CD8-positive, alpha-beta memory T cell (primary cell): ENCODE data around the gene TRMU. TPM values are rescaled to one million over a fixed set of nuclear protein-coding genes. Genes with fewer than 3 reads are reported as not detected.
A peak's percentile ranks its signal among the peaks of the same experiment; 100 is the strongest.

ENCODE experiments used
- CTCF ChIA-PET: fragments of 350-600 bp; sonication (Branson Sonifier 250); formaldehyde crosslinking; loops from one replicate; lab custom pipeline; 2021; ENCODE audit warnings: antibody characterized with exemption; lab: Charles Lee
- POLR2A ChIA-PET: fragments of 350-600 bp; sonication (Branson Sonifier 250); formaldehyde crosslinking; loops from one replicate; lab custom pipeline; 2021; ENCODE audit warnings: antibody characterized with exemption; lab: Charles Lee
- DNase-seq, 5 donors: peaks; one replicate each; pipeline versions ENCODE4 v3.0.0 to v3.0.0-alpha.2; 2020 to 2022; ENCODE audit warnings: mixed read lengths in 1 of 5
- H3K27ac ChIP-seq: one replicate; pipeline ENCODE4 v1.7.0; 2013; ENCODE audit warnings: low read depth, mild to moderate bottlenecking, low read length, moderate library complexity
- H3K27me3 ChIP-seq: 2 replicates; pipeline ENCODE4 v1.7.0; 2013; ENCODE audit warnings: low read length, mild to moderate bottlenecking; ENCODE audit not compliant: insufficient read depth, poor library complexity, severe bottlenecking
- H3K36me3 ChIP-seq: 2 replicates; pipeline ENCODE4 v1.7.0; 2013; ENCODE audit warnings: mild to moderate bottlenecking, low read length, moderate library complexity; ENCODE audit not compliant: insufficient read depth
- H3K4me1 ChIP-seq: 2 replicates; pipeline ENCODE4 v1.7.0; 2013; ENCODE audit warnings: mild to moderate bottlenecking, low read length, moderate library complexity; ENCODE audit not compliant: insufficient read depth
- H3K4me3 ChIP-seq: 2 replicates; pipeline ENCODE4 v1.7.0; 2013; ENCODE audit warnings: mild to moderate bottlenecking, low read length
- H3K9me3 ChIP-seq: 2 replicates; pipeline ENCODE4 v1.7.0; 2013; ENCODE audit warnings: mild to moderate bottlenecking, low read length
- H3K27ac Mint-ChIP-seq, 8 donors: one replicate each; pipeline ENCODE4 v1.8.0; 2020 to 2021; ENCODE audit warnings: mixed read lengths in 8 of 8, mild to moderate bottlenecking in 6 of 8, inconsistent platforms in 3 of 8, moderate library complexity in 3 of 8
- H3K27me3 Mint-ChIP-seq, 2 donors: one replicate each; pipeline ENCODE4 v1.8.0; 2020 to 2021; ENCODE audit warnings: mixed read lengths in 2 of 2, mild to moderate bottlenecking in 1 of 2, moderate library complexity in 1 of 2
- H3K36me3 Mint-ChIP-seq, 3 donors: one replicate each; pipeline ENCODE4 v1.8.0; 2020 to 2021; ENCODE audit warnings: mixed read lengths in 3 of 3, inconsistent platforms in 1 of 3, mild to moderate bottlenecking in 1 of 3
- H3K4me1 Mint-ChIP-seq, 3 donors: one replicate each; pipeline ENCODE4 v1.8.0; 2020 to 2021; ENCODE audit warnings: mixed read lengths in 3 of 3, inconsistent platforms in 1 of 3, mild to moderate bottlenecking in 1 of 3
- H3K4me3 Mint-ChIP-seq, 7 donors: one replicate each; pipeline ENCODE4 v1.8.0; 2020 to 2021; ENCODE audit warnings: mixed read lengths in 7 of 7, mild to moderate bottlenecking in 6 of 7, moderate library complexity in 4 of 7, inconsistent platforms in 2 of 7
- H3K9me3 Mint-ChIP-seq, 5 donors: one replicate each; pipeline ENCODE4 v1.8.0; 2020 to 2022; ENCODE audit warnings: mixed read lengths in 5 of 5, mild to moderate bottlenecking in 3 of 5, moderate library complexity in 2 of 5, inconsistent platforms in 1 of 5
- polyA plus RNA-seq: library from polyadenylated mRNA; unstranded; fragments of 300-500 nt; fragmentation: Illumina TruSeq; gene quantifications from one replicate; pipeline ENCODE4 v1.2.3, GENCODE V29; 2021
- total RNA-seq, 2 experiments: library from RNA; stranded (reverse); gene quantifications; one replicate each; pipeline ENCODE4 v1.2.3, GENCODE V29; 2021

The TRMU gene
- total and polyA plus RNA-seq, 3 experiments from 2014 or later = 13.3 to 69.5 (median 68.9) TPM

GRCh38 chr22:46356496-46357480, 21.3 kb downstream of the TRMU start:
- no peaks in the 10 kb centered on the region for H3K27me3 ChIP-seq
- Mint-ChIP-seq H3K4me3 (no peak overlapping the region), H3K4me1 (peaks cover 0 to 1% (median 0%) of the 10 kb centered on the region in 3 donors), H3K9me3 (no peaks in the 10 kb centered on the region), H3K27ac (peak overlapping the region in 1 of 8 donors; percentile 58), H3K27me3 (no peaks in the 10 kb centered on the region), H3K36me3 (peaks cover 0 to 56% (median 7%) of the 10 kb centered on the region in 3 donors)
- no peak overlapping the region for H3K4me3 ChIP-seq
- CTCF ChIA-PET = interaction anchor here (1.4 to 4.9 kb wide), 3 partner anchors 11 to 185 kb away, joined by 4 to 18 read pairs (median 7); no protein-coding TSS in a partner anchor
- H3K9me3 ChIP-seq = no peaks in the 10 kb centered on the region
- H3K27ac ChIP-seq = no peak overlapping the region
- peaks cover 21% of the 10 kb centered on the region for H3K36me3 ChIP-seq
- POLR2A ChIA-PET = no interaction called here
- no peak for DNase-seq
- H3K4me1 ChIP-seq = no peaks in the 10 kb centered on the region

- Mint-ChIP-seq H3K9me3 (no peaks in the 10 kb centered on the region), H3K4me3 (no peak overlapping the region), H3K27ac (peak overlapping the region in 1 of 8 donors; percentile 33), H3K4me1 (peaks cover 0 to 4% (median 3%) of the 10 kb centered on the region in 3 donors), H3K27me3 (peaks cover 0 to under 1% of the 10 kb centered on the region in 2 donors), H3K36me3 (peaks cover 0 to 45% (median 3%) of the 10 kb centered on the region in 3 donors)
- POLR2A ChIA-PET = no interaction called here
- H3K4me1 ChIP-seq = no peaks in the 10 kb centered on the region
- H3K36me3 ChIP-seq = peaks cover 12% of the 10 kb centered on the region
- no peak overlapping the region for H3K4me3 ChIP-seq
- no peaks in the 10 kb centered on the region for H3K27me3 ChIP-seq
- no peak for DNase-seq
- H3K27ac ChIP-seq = no peak overlapping the region
- CTCF ChIA-PET = interaction anchor here (0.8 to 4.9 kb wide), 2 partner anchors 10 to 184 kb away, joined by 4 to 18 read pairs; no protein-coding TSS in a partner anchor
- H3K9me3 ChIP-seq = no peaks in the 10 kb centered on the region
Measured at GRCh38 chr22:46357711-46358520, 22.4 kb downstream of the TRMU start.

- POLR2A ChIA-PET = no interaction called here
- CTCF ChIA-PET = interaction anchor here (0.8 to 4.9 kb wide), 2 partner anchors 9 to 183 kb away, joined by 4 to 18 read pairs; no protein-coding TSS in a partner anchor
- H3K9me3 ChIP-seq = no peaks in the 10 kb centered on the region
Measured at GRCh38 chr22:46358766-46359165, 23.3 kb downstream of the TRMU start.

GRCh38 chr22:46359362-46359761, 23.8 kb downstream of the TRMU start:
- H3K27ac ChIP-seq = no peak overlapping the region
- no peak overlapping the region for H3K4me3 Mint-ChIP-seq
- POLR2A ChIA-PET = no interaction called here
- no peak overlapping the region for H3K4me3 ChIP-seq
- H3K4me1 Mint-ChIP-seq = peaks cover 0 to 4% (median 3%) of the 10 kb centered on the region in 3 donors
- no peaks in the 10 kb centered on the region for H3K36me3 ChIP-seq
- peak overlapping the region in 2 of 8 donors; percentile 42 to 54 for H3K27ac Mint-ChIP-seq
- no peak for DNase-seq
- H3K36me3 Mint-ChIP-seq = peaks cover 0 to 32% (median 1%) of the 10 kb centered on the region in 3 donors
- no peaks in the 10 kb centered on the region for H3K9me3 ChIP-seq
- H3K27me3 ChIP-seq = no peaks in the 10 kb centered on the region
- no peaks in the 10 kb centered on the region for H3K4me1 ChIP-seq
- CTCF ChIA-PET = interaction anchor here (4.9 kb wide), 1 partner anchor 8 kb away, joined by 18 read pairs; no protein-coding TSS in a partner anchor
- peaks cover 0 to 3% of the 10 kb centered on the region in 2 donors for H3K27me3 Mint-ChIP-seq
- H3K9me3 Mint-ChIP-seq = no peaks in the 10 kb centered on the region

More at GRCh38 chr22:46358766-46359165, 23.3 kb downstream of the TRMU start:
- Histone ChIP-seq H3K27ac (no peak overlapping the region), H3K27me3 (no peaks in the 10 kb centered on the region), H3K4me3 (no peak overlapping the region), H3K4me1 (no peaks in the 10 kb centered on the region), H3K36me3 (peaks cover 5% of the 10 kb centered on the region)
- H3K36me3 Mint-ChIP-seq = peaks cover 0 to 38% (median 1%) of the 10 kb centered on the region in 3 donors
- H3K27ac Mint-ChIP-seq = peak overlapping the region in 1 of 8 donors; percentile 42
- peaks cover 0 to 3% of the 10 kb centered on the region in 2 donors for H3K27me3 Mint-ChIP-seq
- no peaks in the 10 kb centered on the region for H3K9me3 Mint-ChIP-seq
- H3K4me1 Mint-ChIP-seq = peaks cover 0 to 4% (median 3%) of the 10 kb centered on the region in 3 donors
- H3K4me3 Mint-ChIP-seq = no peak overlapping the region
- no peak for DNase-seq

GRCh38 chr22:46360097-46360496, 24.6 kb downstream of the TRMU start:
- ChIA-PET POLR2A (no interaction called here), CTCF (no interaction called here)
- H3K27me3 Mint-ChIP-seq = peaks cover 0 to 3% of the 10 kb centered on the region in 2 donors

GRCh38 chr22:46360891-46361290, 25.4 kb downstream of the TRMU start:
- no peak for DNase-seq
- Mint-ChIP-seq H3K27ac (peak overlapping the region in 1 of 8 donors; percentile 52), H3K36me3 (peaks cover 0 to 21% (median 0%) of the 10 kb centered on the region in 3 donors), H3K4me3 (no peak overlapping the region), H3K4me1 (peaks cover 0 to 3% (median 3%) of the 10 kb centered on the region in 3 donors), H3K27me3 (peaks cover 0 to 3% of the 10 kb centered on the region in 2 donors), H3K9me3 (no peaks in the 10 kb centered on the region)
- Histone ChIP-seq H3K4me3 (no peak overlapping the region), H3K9me3 (no peaks in the 10 kb centered on the region), H3K4me1 (no peaks in the 10 kb centered on the region), H3K27me3 (no peaks in the 10 kb centered on the region), H3K36me3 (no peaks in the 10 kb centered on the region), H3K27ac (no peak overlapping the region)
- POLR2A ChIA-PET = no interaction called here
- CTCF ChIA-PET = no interaction called here

More at GRCh38 chr22:46360097-46360496, 24.6 kb downstream of the TRMU start:
- H3K4me3 ChIP-seq = no peak overlapping the region
- H3K36me3 ChIP-seq = no peaks in the 10 kb centered on the region
- peaks cover 0 to 4% (median 3%) of the 10 kb centered on the region in 3 donors for H3K4me1 Mint-ChIP-seq
- DNase-seq = no peak
- H3K27me3 ChIP-seq = no peaks in the 10 kb centered on the region
- no peaks in the 10 kb centered on the region for H3K9me3 Mint-ChIP-seq
- H3K4me1 ChIP-seq = no peaks in the 10 kb centered on the region
- H3K9me3 ChIP-seq = no peaks in the 10 kb centered on the region
- no peak overlapping the region for H3K27ac ChIP-seq
- peaks cover 0 to 27% (median 1%) of the 10 kb centered on the region in 3 donors for H3K36me3 Mint-ChIP-seq
- peak overlapping the region in 1 of 8 donors; percentile 46 for H3K27ac Mint-ChIP-seq
- H3K4me3 Mint-ChIP-seq = no peak overlapping the region

- Mint-ChIP-seq H3K36me3 (peaks cover 0 to 13% (median 0%) of the 10 kb centered on the region in 3 donors), H3K9me3 (no peaks in the 10 kb centered on the region), H3K4me1 (peaks cover 0 to 3% (median 3%) of the 10 kb centered on the region in 3 donors), H3K27me3 (peaks cover 0 to 3% of the 10 kb centered on the region in 2 donors), H3K27ac (no peak overlapping the region), H3K4me3 (no peak overlapping the region)
- no peak for DNase-seq
- H3K4me1 ChIP-seq = no peaks in the 10 kb centered on the region
- no peaks in the 10 kb centered on the region for H3K36me3 ChIP-seq
- H3K9me3 ChIP-seq = no peaks in the 10 kb centered on the region
- no peaks in the 10 kb centered on the region for H3K27me3 ChIP-seq
- CTCF ChIA-PET = no interaction called here
- H3K27ac ChIP-seq = no peak overlapping the region
- no peak overlapping the region for H3K4me3 ChIP-seq
- POLR2A ChIA-PET = no interaction called here
Measured at GRCh38 chr22:46361826-46362202, 26.3 kb downstream of the TRMU start.
